GM23248 (cell line): ENCODE data around the gene MAP2K5. TPM values are rescaled to one million over a fixed set of nuclear protein-coding genes. Genes with fewer than 3 reads are reported as not detected.

Experiments
- DNase-seq: peaks from one replicate; pipeline ENCODE4 v3.0.0-alpha.2; 2015
- H2AFZ ChIP-seq: fragments of 200-600 bp; sonication (generic); 2 replicates; pipeline ENCODE4 v1.6.1; 2016; ENCODE audit warnings: antibody characterized with exemption
- H3F3A ChIP-seq: fragments of 200-600 bp; sonication (generic); 2 replicates; pipeline ENCODE4 v1.6.1; 2016; ENCODE audit warnings: mild to moderate bottlenecking, antibody characterized with exemption, mixed run types; ENCODE audit not compliant: insufficient read depth
- H3K27ac ChIP-seq: fragments of 200-600 bp; sonication (generic); 2 replicates; pipeline ENCODE4 v1.5.1; 2016; ENCODE audit warnings: mild to moderate bottlenecking
- H3K27me3 ChIP-seq: fragments of 200-600 bp; sonication (generic); replicated peaks from 2 replicates; pipeline ENCODE4 v1.6.1; 2016; ENCODE audit warnings: mild to moderate bottlenecking; ENCODE audit not compliant: insufficient read depth
- H3K36me3 ChIP-seq: fragments of 200-600 bp; sonication (generic); 2 replicates; pipeline ENCODE4 v1.6.1; 2016; ENCODE audit warnings: low read depth, mild to moderate bottlenecking
- H3K4me1 ChIP-seq: fragments of 200-600 bp; sonication (generic); 2 replicates; pipeline ENCODE4 v1.6.1; 2016; ENCODE audit warnings: mild to moderate bottlenecking; ENCODE audit not compliant: insufficient read depth
- H3K4me2 ChIP-seq: fragments of 200-600 bp; sonication (generic); one replicate; pipeline ENCODE4 v1.6.1; 2016; ENCODE audit warnings: mild to moderate bottlenecking; ENCODE audit not compliant: unreplicated experiment
- H3K4me3 ChIP-seq: fragments of 200-600 bp; sonication (generic); 2 replicates; pipeline ENCODE4 v1.5.1; 2016; ENCODE audit warnings: mild to moderate bottlenecking
- H3K79me2 ChIP-seq: fragments of 200-600 bp; sonication (generic); 2 replicates; pipeline ENCODE4 v1.6.1; 2016; ENCODE audit warnings: mild to moderate bottlenecking; ENCODE audit not compliant: insufficient read depth
- H3K9ac ChIP-seq: fragments of 200-600 bp; sonication (generic); 2 replicates; pipeline ENCODE4 v1.6.1; 2016; ENCODE audit warnings: mild to moderate bottlenecking
- H3K9me2 ChIP-seq: fragments of 200-600 bp; sonication (generic); 2 replicates; pipeline ENCODE4 v1.6.1; 2016; ENCODE audit warnings: mixed run types, mild to moderate bottlenecking, moderate library complexity; ENCODE audit not compliant: insufficient read depth
- H3K9me3 ChIP-seq: fragments of 200-600 bp; sonication (generic); one replicate; pipeline ENCODE4 v1.6.1; 2017; ENCODE audit warnings: low read depth
- H4K20me1 ChIP-seq: fragments of 200-600 bp; sonication (generic); 2 replicates; pipeline ENCODE4 v1.6.0; 2016; ENCODE audit not compliant: insufficient read depth
- EZH2 ChIP-seq: fragments of 200-600 bp; sonication (generic); IDR thresholded peaks from 2 replicates; pipeline ENCODE4 v1.6.1; 2018; ENCODE audit warnings: antibody characterized with exemption, mild to moderate bottlenecking; ENCODE audit not compliant: insufficient read depth, poor library complexity, severe bottlenecking
- EZH2phosphoT487 ChIP-seq: fragments of 200-600 bp; sonication (generic); IDR thresholded peaks from 2 replicates; pipeline ENCODE4 v1.6.1; 2018; ENCODE audit warnings: antibody characterized with exemption, moderate library complexity, mild to moderate bottlenecking, low read depth; ENCODE audit not compliant: insufficient read depth
- WGBS, 2 experiments: methylation state at CpG; one replicate each; pipeline ENCODE4 v1.1.6; 2015 to 2017; ENCODE audit warnings: low lambda C conversion rate in 2 of 2, low coverage in 1 of 2; ENCODE audit errors: missing lambda C conversion rate in 2 of 2; 5-methylcytosine and 5-hydroxymethylcytosine counted together
- in situ Hi-C: fragments of 300-500 bp; cut with MboI; formaldehyde crosslinking; loops from 2 replicates; pipeline ENCODE4 v1.15.0; 2020
- polyA plus RNA-seq: library from polyadenylated mRNA; unstranded; fragments of >200 nt; fragmentation: Nextera tagmentation; extraction: Ambion mirVana; gene quantifications from 2 replicates; pipeline ENCODE4 v1.2.1, GENCODE V29; 2016
- total RNA-seq: library from RNA; depleted of rRNA; stranded (reverse); fragments of >200 nt; shearing (Covaris generic); gene quantifications from 2 replicates; pipeline ENCODE4 v1.2.3, GENCODE V29; 2014

Gene MAP2K5
- total and polyA plus RNA-seq, 2 experiments from 2014 or later: 2.8 to 15.0 TPM

GRCh38 chr15:67828278-67828968 lies 285.9 kb downstream of the MAP2K5 start:
- H3K4me1 ChIP-seq: no peaks in the 10 kb centered on the region
- H3K9ac ChIP-seq: no peak overlapping the region
- peaks cover 92% of the 10 kb centered on the region for H3K27me3 ChIP-seq
- H3K9me2 ChIP-seq: no peaks in the 10 kb centered on the region
- H3K4me3 ChIP-seq: no peak overlapping the region
- no peak overlapping the region for H3K27ac ChIP-seq
- in situ Hi-C loops: no loop called here
- H4K20me1 ChIP-seq: no peaks in the 10 kb centered on the region
- no peak overlapping the region for H3K4me2 ChIP-seq
- H3K36me3 ChIP-seq: no peaks in the 10 kb centered on the region
- H3K9me3 ChIP-seq: no peaks in the 10 kb centered on the region
- DNase-seq: no peak
- TF ChIP-seq EZH2: peak; percentile 76
- no peak; the same call in 1 of the 2 replicates for TF ChIP-seq EZH2phosphoT487
- H3F3A ChIP-seq: no peaks in the 10 kb centered on the region
- no peaks in the 10 kb centered on the region for H3K79me2 ChIP-seq
- WGBS, 2 experiments: 12 to 15% methylated on average over 39 to 40 of the region's 40 CpGs
- no peak overlapping the region for H2AFZ ChIP-seq

- Histone ChIP-seq H3K36me3 (no peaks in the 10 kb centered on the region), H3K4me2 (no peak overlapping the region), H3K27me3 (peaks cover 92% of the 10 kb centered on the region), H2AFZ (no peak overlapping the region), H3K9ac (no peak overlapping the region), H3K4me1 (no peaks in the 10 kb centered on the region), H3K9me3 (no peaks in the 10 kb centered on the region), H3K27ac (no peak overlapping the region), H3K4me3 (no peak overlapping the region), H3K9me2 (no peaks in the 10 kb centered on the region), H4K20me1 (no peaks in the 10 kb centered on the region), H3F3A (no peaks in the 10 kb centered on the region), H3K79me2 (no peaks in the 10 kb centered on the region)
- 10 to 14% methylated on average over 52 to 54 of the region's 54 CpGs for WGBS, 2 experiments
- TF ChIP-seq EZH2phosphoT487 (no peak), EZH2 (peak; percentile 73)
- DNase-seq: no peak
- in situ Hi-C loops: no loop called here
Observed at GRCh38 chr15:67828969-67829646, 286.6 kb downstream of the MAP2K5 start.

DNA sequence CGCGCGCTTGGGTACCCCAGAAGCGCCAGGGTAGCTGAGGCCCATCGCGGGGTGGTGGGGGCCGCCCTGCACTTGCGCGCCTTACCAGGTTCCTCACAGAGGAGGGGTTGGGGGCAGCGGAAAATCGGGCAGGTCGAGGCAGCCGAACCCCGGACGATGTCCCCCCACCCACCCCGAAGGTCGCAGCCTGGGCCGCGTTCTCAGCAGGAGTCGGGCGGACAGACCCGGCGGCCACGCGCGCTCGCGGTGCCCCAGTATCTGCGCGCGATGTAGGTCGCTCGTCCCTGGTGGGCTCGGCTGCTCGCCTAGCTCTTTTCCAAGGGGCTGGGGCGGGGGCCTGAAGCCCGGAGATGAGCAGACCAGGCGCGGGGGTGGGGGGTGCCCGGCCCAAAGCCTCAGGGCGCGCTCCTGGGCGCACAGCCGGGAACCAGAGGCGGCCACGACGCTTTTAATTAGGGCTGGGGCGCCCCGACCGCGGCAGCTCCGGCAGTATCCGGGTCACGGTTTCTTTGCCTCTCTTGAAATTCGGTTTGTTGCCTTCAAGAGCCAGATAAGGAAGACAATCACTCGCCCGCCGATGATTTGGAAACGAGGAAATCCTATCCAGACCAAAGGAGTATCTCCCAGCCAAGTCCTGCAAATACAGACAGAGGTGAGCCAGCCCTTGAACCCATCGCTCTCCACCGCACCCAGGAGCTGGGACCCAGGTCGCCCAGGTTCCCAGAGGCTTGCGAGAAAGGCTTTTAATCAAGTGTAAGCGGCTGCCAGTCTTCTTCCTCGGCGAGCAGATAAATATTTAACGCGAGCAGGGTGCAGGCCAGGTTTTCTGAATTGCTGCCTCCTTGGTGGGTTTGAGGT lies 287.4 kb downstream of the MAP2K5 start:
- no peak overlapping the region for H3K4me2 ChIP-seq

GRCh38 chr15:67831363-67831762 lies 288.9 kb downstream of the MAP2K5 start:
- in situ Hi-C loops: loop anchor here (10.0 kb wide), 2 partner anchors 327 to 887 kb away; no protein-coding TSS in a partner anchor
- no peak for DNase-seq
- Histone ChIP-seq H3K79me2 (no peaks in the 10 kb centered on the region), H3K4me1 (no peaks in the 10 kb centered on the region), H3K9me3 (no peaks in the 10 kb centered on the region), H3K36me3 (no peaks in the 10 kb centered on the region), H3K9ac (no peak overlapping the region), H3K4me3 (no peak overlapping the region), H2AFZ (no peak overlapping the region), H3F3A (no peaks in the 10 kb centered on the region), H3K27me3 (peaks cover 91% of the 10 kb centered on the region), H3K27ac (no peak overlapping the region), H4K20me1 (no peaks in the 10 kb centered on the region), H3K4me2 (no peak overlapping the region), H3K9me2 (no peaks in the 10 kb centered on the region)
- no peak for TF ChIP-seq EZH2phosphoT487
- TF ChIP-seq EZH2: no peak

More for the DNA sequence above, 287.4 kb downstream of the MAP2K5 start:
- Histone ChIP-seq H3K9me2 (no peaks in the 10 kb centered on the region), H4K20me1 (no peaks in the 10 kb centered on the region), H3K27me3 (peaks cover 92% of the 10 kb centered on the region), H2AFZ (no peak overlapping the region), H3K4me3 (no peak overlapping the region), H3K4me1 (no peaks in the 10 kb centered on the region), H3K9ac (no peak overlapping the region), H3K27ac (no peak overlapping the region), H3K9me3 (no peaks in the 10 kb centered on the region), H3K36me3 (no peaks in the 10 kb centered on the region), H3K79me2 (no peaks in the 10 kb centered on the region), H3F3A (no peaks in the 10 kb centered on the region)
- in situ Hi-C loops: loop anchor here (10.0 kb wide), 2 partner anchors 325 to 885 kb away; no protein-coding TSS in a partner anchor
- 33 to 40% methylated on average over 50 to 63 of the region's 68 CpGs for WGBS, 2 experiments
- TF ChIP-seq EZH2phosphoT487: no peak
- TF ChIP-seq EZH2: peak; percentile 28
- DNase-seq: no peak
